GM21423 (cell line): ENCODE measurements around the gene DEFB121.
"Not testable (repeated sequence)": the region's sequence is repeated elsewhere in the genome, so short reads cannot be mapped to it uniquely, and the experiment has no call there.

Experiments used
- ATAC-seq: cut with Tn5 transposase; IDR thresholded peaks from one replicate; pipeline ENCODE4 v1.9.1; 2021; ENCODE audit warnings: mild to moderate bottlenecking, moderate library complexity; ENCODE audit not compliant: unreplicated experiment

The DEFB121 gene

GRCh38 chr20:31406115-31406514, at the start of gene DEFB121:
TSS of gene DEFB121 (minus strand) at chr20:31406215. CDS start at chr20:31406152, 63 bp downstream.
- no peak for ATAC-seq

GRCh38 chr20:31454361-31454760, 48.3 kb upstream of the DEFB121 start:
- no peak for ATAC-seq

- ATAC-seq: no peak
These were observed 46.6 kb upstream of the DEFB121 start for GRCh38 chr20:31452575-31452974.

GRCh38 chr20:31449511-31450414, 43.7 kb upstream of the DEFB121 start:
- no peak for ATAC-seq

- no peak for ATAC-seq
These were observed 40.2 kb upstream of the DEFB121 start for GRCh38 chr20:31446084-31446819.

- ATAC-seq: no peak
These were observed 34.1 kb upstream of the DEFB121 start, which contains the start of gene DEFB123 for GRCh38 chr20:31440012-31440659. TSS of gene DEFB123 (plus strand) at chr20:31440632. CDS start at chr20:31440699, 67 bp downstream.

- no peak for ATAC-seq
These were observed 24.6 kb upstream of the DEFB121 start for GRCh38 chr20:31430568-31431115.

- not testable (repeated sequence) for ATAC-seq
These were observed 21.6 kb upstream of the DEFB121 start for GRCh38 chr20:31427576-31427975.

- ATAC-seq: not testable (repeated sequence)
These were observed 21.0 kb upstream of the DEFB121 start for GRCh38 chr20:31426891-31427551.

- no peak for ATAC-seq
These were observed 19.8 kb upstream of the DEFB121 start for GRCh38 chr20:31425797-31426196.

- no peak for ATAC-seq
These were observed 12.3 kb upstream of the DEFB121 start for GRCh38 chr20:31418307-31418706.

GRCh38 chr20:31415653-31416052, 9.6 kb upstream of the DEFB121 start:
- ATAC-seq: no peak

- ATAC-seq: no peak
These were observed 8.4 kb upstream of the DEFB121 start for GRCh38 chr20:31414381-31414780.

GRCh38 chr20:31410011-31410410, 4.0 kb upstream of the DEFB121 start:
- no peak for ATAC-seq

- no peak for ATAC-seq
These were observed 2.1 kb downstream of the DEFB121 start for GRCh38 chr20:31403886-31404285.

GRCh38 chr20:31394900-31395299, 11.1 kb downstream of the DEFB121 start:
- no peak for ATAC-seq

- ATAC-seq: no peak
These were observed 13.2 kb downstream of the DEFB121 start for GRCh38 chr20:31392836-31393235.

- ATAC-seq: no peak
These were observed 15.5 kb downstream of the DEFB121 start, which contains the start of gene DEFB119 for GRCh38 chr20:31390490-31390889. TSS of gene DEFB119 (minus strand) at chr20:31390590. CDS start at chr20:31390483, 107 bp downstream.

GRCh38 chr20:31374346-31374745, 31.7 kb downstream of the DEFB121 start:
- ATAC-seq: no peak

- no peak for ATAC-seq
These were observed 37.7 kb downstream of the DEFB121 start, which contains the start of gene DEFB118 for GRCh38 chr20:31368301-31368700. TSS of gene DEFB118 (plus strand) at chr20:31368601. CDS start at chr20:31368651, 50 bp downstream.
